A549 treated with Mapracorat at 1 μM for 4 hours (cell line): ENCODE results near the gene CYSRT1. TPM values are rescaled to one million over a fixed set of nuclear protein-coding genes. Genes with fewer than 3 reads are reported as not detected.

Experiments
- total RNA-seq: library from RNA; stranded (reverse); fragments of 200-300 nt; extraction: Qiagen RNA extraction; gene quantifications from 5 replicates; pipeline ENCODE4 v1.2.3, GENCODE V29; 2022

The CYSRT1 gene, protein sequence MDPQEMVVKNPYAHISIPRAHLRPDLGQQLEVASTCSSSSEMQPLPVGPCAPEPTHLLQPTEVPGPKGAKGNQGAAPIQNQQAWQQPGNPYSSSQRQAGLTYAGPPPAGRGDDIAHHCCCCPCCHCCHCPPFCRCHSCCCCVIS
- 2.5 to 5.4 TPM (median 4.8 TPM) in 5 replicates for total RNA-seq

DNA sequence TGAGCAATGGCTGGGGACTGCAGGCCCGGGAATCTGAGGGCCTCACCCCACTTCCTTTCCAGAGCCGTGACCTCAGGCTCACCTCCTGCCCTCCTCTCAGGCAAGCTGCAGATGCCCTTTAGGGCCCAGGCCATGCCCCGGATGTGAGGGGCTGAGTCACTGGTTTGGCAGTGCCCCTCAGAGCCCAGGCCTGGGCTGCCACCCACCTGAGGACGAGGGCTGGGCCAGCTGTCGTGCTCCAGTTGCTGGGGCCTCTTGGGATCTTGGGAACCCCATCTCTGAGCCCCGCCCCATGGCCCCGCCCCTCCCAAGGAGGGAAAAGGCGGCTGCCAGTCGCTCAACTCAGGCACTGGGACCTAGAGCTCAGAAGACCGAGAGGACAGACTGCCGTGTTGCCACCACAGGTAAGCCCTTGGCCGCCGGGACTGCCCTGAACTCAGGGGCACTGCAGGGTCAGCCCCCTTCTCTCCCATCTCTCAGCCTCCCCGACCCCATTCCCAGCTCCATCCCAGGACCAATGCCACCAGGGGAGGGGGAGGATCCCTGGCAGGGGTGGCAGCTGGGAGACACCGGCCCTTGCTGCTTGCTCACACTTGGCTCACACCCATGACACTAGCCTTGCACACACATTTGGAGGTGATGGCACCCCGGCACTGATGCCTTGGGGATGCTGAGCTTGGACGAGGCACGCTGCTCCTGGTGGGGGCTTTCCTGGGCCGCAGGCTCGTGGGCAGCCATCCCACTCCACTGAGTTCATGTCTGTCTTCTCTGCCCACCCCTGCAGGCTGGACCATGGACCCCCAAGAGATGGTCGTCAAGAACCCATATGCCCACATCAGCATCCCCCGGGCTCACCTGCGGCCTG is at the start of gene CYSRT1:
CYSRT1 (plus strand) TSS at position 345 of the 865 bp plus-strand sequence; CDS start at position 793, 448 bp downstream.

DNA sequence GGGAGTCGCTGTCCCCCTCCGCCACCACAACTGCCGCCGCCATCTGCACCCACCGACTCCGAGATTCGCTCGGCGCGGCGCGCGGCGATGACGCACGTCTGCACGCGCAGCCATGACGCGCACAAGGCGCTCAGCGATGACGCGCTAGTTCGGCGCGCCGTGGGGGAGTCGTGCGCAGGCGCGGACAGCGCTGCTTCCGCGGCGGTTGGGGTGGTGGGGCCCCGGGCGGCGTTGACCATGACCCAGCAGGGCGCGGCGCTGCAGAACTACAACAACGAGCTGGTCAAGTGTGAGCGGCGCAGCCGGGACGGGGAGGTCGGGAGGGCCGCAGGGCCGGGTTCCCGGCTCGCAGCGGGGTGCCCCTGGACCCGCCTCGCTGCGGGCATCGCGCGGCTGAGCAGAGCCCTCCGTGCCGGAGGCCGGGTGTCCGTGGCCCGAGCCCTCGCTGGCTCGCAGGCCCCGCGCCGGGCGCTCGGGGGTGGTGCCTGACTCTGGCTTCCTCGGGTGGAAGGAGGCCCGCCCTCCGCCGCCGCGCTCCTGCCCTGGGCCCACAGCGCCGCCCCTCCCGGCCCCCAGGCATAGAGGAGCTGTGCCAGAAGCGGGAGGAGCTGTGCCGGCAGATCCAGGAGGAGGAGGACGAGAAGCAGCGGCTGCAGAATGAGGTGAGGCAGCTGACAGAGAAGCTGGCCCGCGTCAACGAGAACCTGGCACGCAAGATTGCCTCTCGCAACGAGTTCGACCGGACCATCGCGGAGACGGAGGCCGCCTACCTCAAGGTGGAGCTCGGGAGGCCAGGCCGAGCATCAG is 36.3 kb upstream of the CYSRT1 start, which contains the start of the genes ANAPC2 and SSNA1:
ANAPC2 (minus strand) TSS at position 71 of the 807 bp plus-strand sequence; CDS start at position 43, 28 bp downstream.
SSNA1 (plus strand) TSS at position 187 of the 807 bp plus-strand sequence; CDS start at position 238, 51 bp downstream.

DNA sequence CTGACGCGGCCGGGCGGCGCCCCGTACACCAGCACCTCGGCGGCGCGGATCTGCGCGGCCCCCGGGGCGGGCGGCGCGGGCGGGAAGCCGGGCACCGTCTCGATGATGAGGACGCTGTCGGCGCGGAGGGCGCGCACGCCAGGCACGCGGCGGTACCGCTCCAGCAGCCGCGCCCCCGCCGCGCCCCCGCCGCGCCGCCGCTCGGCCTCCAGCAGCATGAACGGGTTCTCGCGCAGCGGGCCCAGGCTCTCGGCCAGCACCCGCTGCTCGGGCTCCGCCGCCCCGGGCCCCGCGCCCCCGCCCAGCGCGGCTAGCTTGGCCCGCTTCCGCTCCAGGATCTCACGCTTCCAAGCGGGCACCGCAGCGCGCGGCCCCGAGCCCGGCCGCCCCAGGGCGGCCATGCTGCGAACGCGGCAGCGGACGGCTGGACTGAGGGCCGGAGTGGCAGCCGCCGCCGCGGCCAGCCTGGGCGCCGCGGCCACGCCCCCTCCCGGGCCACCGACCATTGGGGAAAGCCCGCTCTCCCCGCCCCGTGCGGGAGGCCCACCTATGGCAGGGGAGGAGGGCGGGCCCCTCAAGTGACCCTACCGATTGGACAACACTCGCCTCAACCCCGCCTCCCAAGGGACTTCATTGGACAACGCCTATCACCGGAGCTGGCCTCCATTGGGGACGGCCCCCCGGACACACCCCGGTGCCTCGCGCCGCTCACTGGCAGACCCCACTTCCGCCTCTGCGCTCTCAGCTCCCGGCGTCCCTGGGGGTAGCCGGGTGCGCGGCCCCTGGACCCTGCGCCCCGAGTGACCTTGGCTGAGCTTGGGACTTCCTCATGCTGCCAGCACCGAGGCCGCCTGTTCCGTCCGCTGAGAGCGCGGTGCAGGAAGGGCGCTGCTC is 24.4 kb upstream of the CYSRT1 start, which contains the start of gene TPRN:
TPRN (minus strand) TSS at position 431 of the 894 bp plus-strand sequence; CDS start at position 401, 30 bp downstream.

DNA sequence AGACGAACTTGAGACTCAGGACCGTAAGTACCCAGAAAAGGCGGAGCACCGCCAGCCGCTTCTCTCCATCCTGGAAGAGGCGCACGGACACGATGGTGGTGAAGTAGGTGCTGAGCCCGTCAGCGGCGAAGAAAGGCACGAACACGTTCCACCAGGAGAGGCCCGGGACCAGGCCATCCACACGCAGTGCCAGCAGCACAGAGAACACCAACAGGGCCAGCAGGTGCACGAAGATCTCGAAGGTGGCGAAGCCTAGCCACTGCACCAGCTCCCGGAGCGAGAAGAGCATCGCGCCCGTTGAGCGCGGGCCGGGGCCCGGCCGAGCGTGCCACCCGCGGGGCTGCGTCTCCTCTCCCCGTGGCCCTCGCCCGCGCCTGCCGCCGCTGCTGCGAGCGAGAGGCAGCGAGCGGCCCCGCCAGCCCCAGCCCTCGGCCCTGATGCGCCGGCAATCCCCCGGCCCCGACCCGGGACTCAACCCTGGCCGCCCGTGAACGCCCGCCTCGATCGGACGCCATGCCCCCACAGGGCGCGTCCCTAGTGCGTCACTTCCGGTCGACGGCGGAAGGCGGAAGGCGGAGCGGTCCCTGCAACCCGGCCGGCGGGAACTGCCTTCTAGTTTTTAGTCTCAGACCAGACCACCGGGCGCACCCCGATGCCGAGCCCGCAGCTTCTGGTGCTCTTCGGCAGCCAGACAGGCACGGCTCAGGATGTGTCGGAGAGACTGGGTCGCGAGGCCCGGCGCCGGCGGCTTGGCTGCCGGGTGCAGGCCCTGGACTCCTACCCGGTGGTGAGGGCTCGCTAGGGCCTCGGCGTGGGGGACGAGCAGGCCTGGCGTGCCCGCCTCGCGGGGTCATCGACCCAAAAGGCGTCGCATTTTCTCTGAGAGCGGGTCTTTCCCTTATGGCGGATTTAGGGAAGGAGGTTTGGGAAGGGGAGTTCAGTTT is 19.6 kb upstream of the CYSRT1 start, which contains the start of the genes NDOR1 and TMEM203:
NDOR1 (plus strand) TSS at position 575 of the 944 bp plus-strand sequence; CDS start at position 653, 78 bp downstream.
TMEM203 (minus strand) TSS at position 523 of the 944 bp plus-strand sequence; CDS start at position 289, 234 bp downstream.

DNA sequence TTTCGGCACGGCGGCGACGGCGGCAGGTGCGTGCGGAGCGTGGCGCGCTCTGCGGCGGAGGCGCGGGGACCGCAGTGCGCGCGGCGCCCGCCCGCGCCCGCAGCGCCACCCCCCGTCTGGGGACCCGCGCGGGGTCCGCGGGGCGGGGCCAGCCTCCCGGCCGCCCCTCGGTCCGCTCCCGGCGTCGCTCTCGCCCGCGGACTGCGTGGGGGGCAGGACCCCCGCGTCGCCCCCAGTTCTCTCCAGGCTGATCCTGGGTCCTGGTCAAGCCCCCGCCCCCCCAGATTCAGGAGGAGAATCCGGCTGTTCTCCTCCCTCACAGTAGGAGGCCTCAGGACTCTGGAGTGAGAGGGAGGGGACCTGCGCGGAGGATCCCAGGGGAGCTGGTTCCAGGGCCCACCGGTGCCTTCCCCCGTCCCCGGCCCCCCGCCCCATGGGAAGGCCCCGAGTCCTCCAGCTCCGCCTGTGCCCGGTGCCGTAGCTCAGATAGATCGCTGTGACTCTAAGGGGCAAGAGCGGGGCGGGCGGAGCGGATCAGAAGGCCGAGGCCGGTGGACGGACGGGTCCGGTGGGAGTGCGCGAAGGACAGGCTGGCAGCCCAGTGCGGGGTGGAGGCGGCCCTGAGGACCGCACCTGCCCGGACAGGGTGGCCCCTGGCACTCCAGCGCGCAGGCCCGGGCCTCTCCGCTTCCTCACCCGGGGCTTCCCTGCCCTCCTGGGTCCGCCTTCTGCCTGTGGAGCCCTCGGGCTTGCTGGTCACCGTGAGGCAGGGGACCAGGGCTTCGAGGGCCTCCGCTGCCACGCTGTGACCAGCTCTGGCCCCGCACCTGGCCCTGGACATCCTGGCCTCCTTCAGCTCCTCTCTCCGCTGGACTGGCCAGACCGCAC is 2.5 kb upstream of the CYSRT1 start, which contains the start of gene RNF208:
RNF208 (minus strand) TSS at position 51 of the 888 bp plus-strand sequence. CDS start 1,028 bp downstream, outside the sequence.

DNA sequence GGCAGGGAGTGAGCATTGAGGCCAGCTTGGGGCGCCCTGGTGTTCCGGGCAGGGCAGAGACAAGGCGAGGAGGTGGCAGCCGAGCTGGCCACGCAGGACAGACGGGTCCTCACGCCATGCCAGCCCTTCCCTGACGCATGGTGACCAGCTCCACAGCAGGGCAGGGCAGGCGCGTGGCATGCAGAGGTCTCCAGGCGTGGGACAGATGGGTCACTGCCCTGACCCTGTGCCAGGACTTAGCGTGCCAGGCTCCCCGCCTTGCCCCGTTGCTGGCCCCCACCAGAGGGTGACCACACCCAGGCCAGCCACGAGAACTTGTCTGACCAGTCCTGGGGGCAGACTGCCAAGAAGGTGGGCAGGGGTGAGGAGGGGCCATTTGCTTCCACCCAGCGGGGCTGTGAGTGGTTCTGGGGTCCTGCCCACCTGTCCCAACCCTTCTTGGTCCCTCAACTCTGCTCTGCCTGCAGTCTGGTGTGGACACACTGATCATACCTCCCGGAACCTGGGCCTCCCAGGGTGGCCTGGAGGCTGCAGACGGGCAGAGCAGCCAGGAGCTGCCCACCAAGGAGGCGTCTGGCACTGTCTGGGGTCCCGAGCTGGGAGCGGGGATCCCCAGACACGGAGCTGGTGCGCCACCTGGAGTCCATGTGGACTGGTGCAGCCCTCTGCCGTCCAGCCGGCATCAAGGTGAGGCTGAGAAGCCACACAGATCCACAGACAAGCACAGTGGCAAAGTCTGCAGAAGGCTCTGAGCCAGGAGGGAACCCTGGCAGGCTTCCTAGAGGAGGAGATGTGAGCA is 2.3 kb downstream of the CYSRT1 start, which contains the start of gene RNF224:
RNF224 (plus strand) TSS at position 449 of the 799 bp plus-strand sequence. CDS start 834 bp downstream, outside the sequence.

DNA sequence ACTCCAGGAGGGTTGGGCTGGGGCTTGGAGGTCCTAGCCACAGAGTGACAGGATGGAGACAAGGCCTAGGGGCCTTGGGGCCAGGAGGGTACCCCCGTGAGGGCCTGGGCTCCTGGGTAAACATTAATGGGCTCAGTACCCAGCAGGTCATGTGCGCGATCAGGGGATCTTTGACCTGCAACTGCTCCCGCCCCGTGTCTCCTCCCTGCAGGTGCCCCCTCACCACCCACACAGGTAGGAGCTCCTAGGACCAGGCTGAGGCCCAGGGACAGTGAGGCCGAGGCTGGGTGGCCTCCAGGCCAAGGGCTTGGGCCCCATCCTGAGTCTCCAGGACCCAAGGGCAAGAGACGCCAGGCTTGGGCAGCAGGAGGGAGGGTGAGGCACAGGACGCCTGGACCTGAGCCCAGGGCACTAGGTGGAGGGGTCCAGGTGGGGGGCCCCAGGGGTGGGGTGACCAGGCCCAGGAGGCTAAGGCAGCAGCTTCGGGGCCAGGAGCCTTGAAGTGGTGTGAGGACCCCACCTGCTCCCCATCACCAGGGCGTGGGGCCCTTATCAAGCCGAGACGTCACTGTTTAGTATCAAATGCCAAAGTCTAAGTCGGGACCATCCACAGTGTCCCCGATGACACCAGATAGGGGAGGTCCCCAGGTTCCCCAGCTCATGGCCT is 5.9 kb downstream of the CYSRT1 start, which contains the start of gene SLC34A3:
SLC34A3 (plus strand) TSS at position 197 of the 667 bp plus-strand sequence. CDS start 802 bp downstream, outside the sequence.

DNA sequence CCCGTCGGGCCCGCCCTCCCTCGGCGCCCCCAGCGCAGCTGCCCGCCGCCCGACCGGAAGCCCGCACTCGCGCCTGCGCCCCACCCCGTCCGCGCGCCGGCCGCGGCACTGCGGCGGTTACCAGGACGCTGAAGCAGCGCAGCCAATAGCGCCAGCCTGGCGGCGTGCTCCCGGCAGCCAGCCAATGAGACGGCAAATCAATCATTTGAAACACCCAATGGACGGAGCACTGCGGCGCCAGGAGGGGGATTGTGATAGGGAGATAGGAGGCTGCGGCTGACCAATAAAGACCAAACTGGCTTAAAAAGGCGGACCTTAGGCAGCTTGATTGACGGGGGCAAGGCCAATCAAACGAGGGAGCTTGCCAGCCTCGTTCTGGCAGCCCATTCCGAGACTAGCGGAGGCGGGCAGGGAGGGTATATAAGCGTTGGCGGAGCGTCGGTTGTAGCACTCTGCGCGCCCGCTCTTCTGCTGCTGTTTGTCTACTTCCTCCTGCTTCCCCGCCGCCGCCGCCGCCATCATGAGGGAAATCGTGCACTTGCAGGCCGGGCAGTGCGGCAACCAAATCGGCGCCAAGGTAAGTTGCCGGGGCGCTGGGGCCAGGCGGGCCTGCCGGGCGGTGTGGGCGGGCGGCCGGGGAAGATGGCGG is 16.0 kb downstream of the CYSRT1 start, which contains the start of gene TUBB4B:
TUBB4B (plus strand) TSS at position 447 of the 649 bp plus-strand sequence; CDS start at position 521, 74 bp downstream.

DNA sequence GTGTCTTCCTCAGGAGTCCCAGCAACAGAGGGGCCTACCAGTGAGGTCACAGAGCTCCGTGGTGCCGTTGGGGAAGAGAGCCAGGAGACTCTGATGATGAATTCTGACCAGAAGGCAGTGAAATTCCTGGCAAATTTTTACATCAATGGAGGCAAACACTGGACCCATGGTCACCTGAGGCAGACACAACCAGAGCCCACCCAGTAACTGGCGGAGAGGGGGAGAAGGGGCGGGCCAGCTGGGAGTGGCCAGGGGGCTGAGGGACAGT is 26.2 kb downstream of the CYSRT1 start, which contains the start of gene STPG3:
STPG3 (plus strand) TSS at position 93 of the 268 bp plus-strand sequence; CDS start at position 94, 1 bp downstream.

DNA sequence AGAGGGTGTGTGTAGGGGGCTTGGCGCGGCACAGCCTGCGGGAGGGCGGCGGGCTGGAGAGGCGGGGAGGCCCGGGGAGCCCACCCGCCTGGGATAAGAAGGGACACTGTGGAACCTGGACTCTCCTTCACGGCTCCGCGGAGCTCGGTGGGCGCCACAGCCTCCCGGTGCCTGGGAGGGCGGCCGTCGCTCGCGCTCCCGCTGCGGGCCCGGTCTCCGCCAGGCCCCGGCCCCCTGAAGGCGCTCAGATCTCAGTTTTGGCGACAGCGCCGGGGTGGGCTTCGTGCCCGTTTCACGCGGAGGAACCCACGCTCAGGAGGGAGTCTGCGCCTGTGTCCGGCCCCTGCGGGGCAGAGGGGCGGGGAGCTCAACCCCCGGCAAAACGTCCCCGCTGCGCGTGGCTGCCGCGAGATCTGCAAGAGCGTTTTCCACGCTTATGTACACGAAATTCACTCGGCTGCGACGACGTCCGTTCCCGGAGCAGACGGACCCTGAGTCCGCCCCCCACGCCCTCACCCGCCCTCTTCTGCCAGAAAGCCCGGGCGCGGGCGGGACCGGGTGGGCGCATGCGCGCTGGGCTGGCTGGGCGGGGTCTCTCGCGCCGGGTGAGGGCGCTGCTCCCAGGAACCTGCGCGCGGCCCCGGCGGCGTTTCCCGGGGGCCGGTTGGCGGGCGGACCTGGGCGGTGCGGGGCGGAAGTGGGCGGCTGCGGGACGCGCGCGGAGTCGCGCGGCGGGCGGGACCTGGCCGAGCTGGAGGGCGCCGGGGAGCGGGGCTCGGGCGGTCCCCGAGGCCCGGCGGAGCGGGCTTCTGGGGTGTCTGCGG is 29.9 kb downstream of the CYSRT1 start, which contains the start of gene NELFB:
NELFB (plus strand) TSS at position 704 of the 824 bp plus-strand sequence.

Other genes starting within 250 kb of the CYSRT1 start
- 0.44 to 0.61 TPM (median 0.47 TPM) in 4 of 5 replicates, not detected in the other for gene PTGDS, start 247.7 kb upstream of the CYSRT1 start, total RNA-seq
- 0.07 to 0.24 TPM (median 0.10 TPM) in 5 replicates for gene LCNL1, start 242.2 kb upstream of the CYSRT1 start, total RNA-seq
- 43.1 to 85.2 TPM (median 71.2 TPM) in 5 replicates for gene PAXX, start 232.8 kb upstream of the CYSRT1 start, total RNA-seq
- gene CLIC3, start 228.6 kb upstream of the CYSRT1 start, total RNA-seq = 2.4 to 5.5 TPM (median 4.9 TPM) in 5 replicates
- gene ABCA2, start 196.9 kb upstream of the CYSRT1 start, total RNA-seq = 19.0 to 29.4 TPM (median 26.7 TPM) in 5 replicates
- gene FUT7, start 193.1 kb upstream of the CYSRT1 start, total RNA-seq = 0.05 to 0.07 TPM (median 0.06 TPM) in 4 of 5 replicates, not detected in the other
- 40.8 to 96.8 TPM (median 80.5 TPM) in 5 replicates for gene NPDC1, start 179.0 kb upstream of the CYSRT1 start, total RNA-seq
- 2.2 to 2.9 TPM (median 2.4 TPM) in 5 replicates for gene ENTPD2, start 171.1 kb upstream of the CYSRT1 start, total RNA-seq
- 13.5 to 26.0 TPM (median 23.9 TPM) in 5 replicates for gene SAPCD2, start 154.6 kb upstream of the CYSRT1 start, total RNA-seq
- 9.3 to 16.6 TPM (median 12.2 TPM) in 5 replicates for gene UAP1L1, start 147.7 kb upstream of the CYSRT1 start, total RNA-seq
- 40.2 to 53.2 TPM (median 51.7 TPM) in 5 replicates for gene MAN1B1, start 138.2 kb upstream of the CYSRT1 start, total RNA-seq
- 66.6 to 132 TPM (median 125 TPM) in 5 replicates for gene DPP7, start 110.4 kb upstream of the CYSRT1 start, total RNA-seq
- 0.20 to 0.71 TPM (median 0.53 TPM) in 5 replicates for gene GRIN1, start 86.0 kb upstream of the CYSRT1 start, total RNA-seq
- gene LRRC26, start 55.1 kb upstream of the CYSRT1 start, total RNA-seq = 0.59 to 2.0 TPM (median 1.8 TPM) in 5 replicates
- not detected in 5 replicates for gene TMEM210, start 53.1 kb upstream of the CYSRT1 start, total RNA-seq
- gene ANAPC2, start 36.6 kb upstream of the CYSRT1 start, total RNA-seq = 23.4 to 36.8 TPM (median 34.5 TPM) in 5 replicates
- gene SSNA1, start 36.5 kb upstream of the CYSRT1 start, total RNA-seq = 103 to 151 TPM (median 139 TPM) in 5 replicates
- 6.0 to 10.8 TPM (median 10.2 TPM) in 5 replicates for gene TPRN, start 24.4 kb upstream of the CYSRT1 start, total RNA-seq
- gene TMEM203, start 19.5 kb upstream of the CYSRT1 start, total RNA-seq = 33.8 to 47.5 TPM (median 45.4 TPM) in 5 replicates
- gene NDOR1, start 19.5 kb upstream of the CYSRT1 start, total RNA-seq = 9.8 to 19.3 TPM (median 16.4 TPM) in 5 replicates
- 1.1 to 2.1 TPM (median 1.8 TPM) in 5 replicates for gene RNF208, start 2.9 kb upstream of the CYSRT1 start, total RNA-seq
- 0.07 to 0.44 TPM (median 0.31 TPM) in 5 replicates for gene RNF224, start 2.3 kb downstream of the CYSRT1 start, total RNA-seq
- 0.08 to 0.28 TPM (median 0.09 TPM) in 3 of 5 replicates, not detected in the others for gene SLC34A3, start 5.7 kb downstream of the CYSRT1 start, total RNA-seq
- gene TUBB4B, start 16.1 kb downstream of the CYSRT1 start, total RNA-seq = 637 to 832 TPM (median 729 TPM) in 5 replicates
- gene STPG3, start 26.1 kb downstream of the CYSRT1 start, total RNA-seq = not detected in 5 replicates
- 43.1 to 58.5 TPM (median 55.8 TPM) in 5 replicates for gene NELFB, start 30.2 kb downstream of the CYSRT1 start, total RNA-seq
- gene TOR4A, start 52.6 kb downstream of the CYSRT1 start, total RNA-seq = 17.1 to 29.0 TPM (median 26.7 TPM) in 5 replicates
- 2.4 to 5.6 TPM (median 4.3 TPM) in 5 replicates for gene NRARP, start 77.1 kb downstream of the CYSRT1 start, total RNA-seq
- gene EXD3, start 198.0 kb downstream of the CYSRT1 start, total RNA-seq = 4.0 to 6.6 TPM (median 6.0 TPM) in 5 replicates
- 0.77 to 2.0 TPM (median 1.7 TPM) in 5 replicates for gene NOXA1, start 198.2 kb downstream of the CYSRT1 start, total RNA-seq
- 0.10 to 0.30 TPM (median 0.27 TPM) in 5 replicates for gene ENTPD8, start 216.2 kb downstream of the CYSRT1 start, total RNA-seq
- gene NSMF, start 234.2 kb downstream of the CYSRT1 start, total RNA-seq = 31.5 to 48.0 TPM (median 42.1 TPM) in 5 replicates